LNCaP clone FGC (cell line): Measurements from ENCODE around the gene SPPL3.
A peak's percentile ranks its signal among the peaks of the same experiment; 100 is the strongest.
"Not testable (repeated sequence)": the region's sequence is repeated elsewhere in the genome, so short reads cannot be mapped to it uniquely, and the experiment has no call there.

ENCODE experiments used
- DNase-seq: peaks from one replicate; pipeline ENCODE4 v3.0.0-alpha.2; 2011; ENCODE audit warnings: low read depth
- H3K4me3 ChIP-seq: 2 replicates; pipeline ENCODE4 v1.5.1; 2011; ENCODE audit warnings: mild to moderate bottlenecking, low read depth, low read length, control low read depth
- TF ChIP-seq, protein P1 (sequence below): IDR thresholded peaks from 2 replicates; pipeline ENCODE4 v1.5.1; 2012; ENCODE audit warnings: mild to moderate bottlenecking; ENCODE audit not compliant: control insufficient read depth, insufficient read depth; ENCODE audit errors: extremely low read depth

The SPPL3 gene

DNA sequence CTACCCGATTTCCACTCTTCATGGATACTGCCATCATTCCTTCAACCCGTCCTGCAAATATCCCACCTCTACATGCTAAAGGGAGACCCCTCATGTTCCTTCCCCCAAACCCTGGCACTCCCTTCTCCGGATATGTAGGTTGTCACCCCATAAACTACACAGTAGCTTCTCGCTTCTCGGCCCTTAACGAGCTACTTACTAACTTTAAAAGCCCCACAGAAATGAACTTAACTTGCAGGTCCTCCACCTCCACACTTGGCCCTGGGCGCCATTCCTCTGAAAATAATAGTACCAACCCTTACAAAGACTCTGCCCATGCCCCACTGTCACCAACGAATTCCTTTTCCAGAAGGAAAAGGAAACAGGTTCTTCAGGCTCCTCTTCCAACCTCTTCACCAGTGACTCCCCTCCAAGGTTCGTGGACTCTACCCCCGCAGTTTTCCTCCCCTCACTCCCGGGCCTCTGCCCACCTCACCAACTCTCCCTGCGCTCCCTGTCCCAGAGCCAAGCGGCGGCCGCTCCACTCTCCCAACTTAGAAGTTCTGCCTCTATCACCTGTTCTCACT lies 1.2 kb downstream of the SPPL3 start:
- TF ChIP-seq, protein P1, sequence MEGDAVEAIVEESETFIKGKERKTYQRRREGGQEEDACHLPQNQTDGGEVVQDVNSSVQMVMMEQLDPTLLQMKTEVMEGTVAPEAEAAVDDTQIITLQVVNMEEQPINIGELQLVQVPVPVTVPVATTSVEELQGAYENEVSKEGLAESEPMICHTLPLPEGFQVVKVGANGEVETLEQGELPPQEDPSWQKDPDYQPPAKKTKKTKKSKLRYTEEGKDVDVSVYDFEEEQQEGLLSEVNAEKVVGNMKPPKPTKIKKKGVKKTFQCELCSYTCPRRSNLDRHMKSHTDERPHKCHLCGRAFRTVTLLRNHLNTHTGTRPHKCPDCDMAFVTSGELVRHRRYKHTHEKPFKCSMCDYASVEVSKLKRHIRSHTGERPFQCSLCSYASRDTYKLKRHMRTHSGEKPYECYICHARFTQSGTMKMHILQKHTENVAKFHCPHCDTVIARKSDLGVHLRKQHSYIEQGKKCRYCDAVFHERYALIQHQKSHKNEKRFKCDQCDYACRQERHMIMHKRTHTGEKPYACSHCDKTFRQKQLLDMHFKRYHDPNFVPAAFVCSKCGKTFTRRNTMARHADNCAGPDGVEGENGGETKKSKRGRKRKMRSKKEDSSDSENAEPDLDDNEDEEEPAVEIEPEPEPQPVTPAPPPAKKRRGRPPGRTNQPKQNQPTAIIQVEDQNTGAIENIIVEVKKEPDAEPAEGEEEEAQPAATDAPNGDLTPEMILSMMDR, result no peak
- DNase-seq, result no peak
- peak overlapping the region; percentile 83 for H3K4me3 ChIP-seq

DNA sequence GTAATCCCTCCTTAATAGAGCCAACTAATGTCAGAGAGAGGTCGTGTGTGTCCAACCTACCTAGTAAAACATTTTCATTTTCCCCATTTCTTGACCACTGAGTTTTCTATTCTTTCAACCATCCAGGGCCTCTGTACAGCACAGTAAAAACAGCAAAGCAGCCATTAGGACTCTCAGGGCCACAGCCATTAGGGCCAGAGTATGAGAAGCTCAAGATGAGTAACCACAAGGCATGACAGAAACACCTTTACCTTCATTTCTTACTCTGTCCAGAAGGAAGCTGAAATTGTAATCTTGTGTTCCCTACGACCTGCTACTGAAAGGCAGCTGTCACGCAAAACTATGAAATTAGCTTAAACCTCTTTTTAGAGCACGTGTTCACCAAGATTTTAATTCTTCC lies 2.3 kb downstream of the SPPL3 start:
- H3K4me3 ChIP-seq, result no peak overlapping the region
- TF ChIP-seq, protein P1, result no peak

DNA sequence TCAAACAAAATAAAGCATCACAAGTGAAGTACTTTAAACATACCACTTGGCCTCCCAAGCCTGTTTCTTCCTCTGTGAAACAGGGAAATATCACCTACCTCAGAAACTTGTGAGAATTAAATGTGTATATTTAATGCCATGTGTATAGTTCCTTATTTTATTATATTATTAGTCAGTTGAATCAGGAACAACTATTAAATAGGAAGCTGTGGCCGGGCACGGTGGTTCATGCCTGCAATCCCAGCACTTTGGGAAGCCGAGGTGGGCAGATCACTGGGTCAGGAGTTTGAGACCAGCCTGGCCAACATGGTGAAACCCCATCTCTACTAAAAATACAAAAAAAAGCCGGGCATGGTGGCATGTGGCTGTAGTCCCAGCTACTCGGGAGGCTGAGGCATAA lies 3.1 kb downstream of the SPPL3 start:
- DNase-seq, H3K4me3 ChIP-seq: not testable (repeated sequence)

More for the DNA sequence above, 2.3 kb downstream of the SPPL3 start:
- DNase-seq, result no peak

DNA sequence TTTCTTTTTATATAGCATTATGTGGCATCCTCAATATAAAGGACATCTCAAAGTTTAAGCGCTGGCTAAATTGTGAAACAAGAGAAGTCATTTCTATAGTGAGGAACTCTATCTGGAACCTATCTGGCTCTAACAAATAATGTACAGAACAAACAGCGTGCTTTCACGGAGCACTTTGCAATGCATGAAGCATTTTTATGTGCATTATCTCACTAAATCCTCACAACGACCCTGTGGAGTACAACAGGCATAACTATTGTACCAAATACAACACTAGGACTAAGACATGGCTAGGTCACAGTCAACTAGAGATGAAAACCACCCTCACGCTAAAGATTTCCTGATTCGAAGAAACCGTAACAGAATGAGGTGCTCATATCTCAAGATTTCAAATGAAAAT lies 8.6 kb downstream of the SPPL3 start:
- DNase-seq, result no peak
- TF ChIP-seq, protein P1, result no peak
- no peak overlapping the region for H3K4me3 ChIP-seq

DNA sequence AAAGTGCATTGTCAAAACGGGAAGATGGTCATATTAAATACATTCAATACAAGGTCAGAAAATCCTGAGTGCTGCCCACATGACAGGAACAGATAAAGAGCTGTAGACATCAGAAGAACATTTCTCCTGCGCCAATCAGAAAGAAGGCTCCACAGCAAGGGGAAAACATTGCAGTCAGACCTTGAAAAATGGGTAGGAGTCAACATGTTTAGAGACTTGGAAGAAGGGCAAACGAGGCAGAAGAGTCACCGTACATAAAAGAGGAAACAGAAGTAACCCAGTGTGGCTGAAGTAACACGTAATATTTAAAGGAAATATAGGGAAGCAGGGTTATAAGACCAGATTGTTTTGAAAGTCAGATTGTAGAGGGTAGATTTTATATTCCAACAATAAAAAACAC lies 11.9 kb downstream of the SPPL3 start:
- no peak for DNase-seq
- H3K4me3 ChIP-seq, result no peak overlapping the region
- TF ChIP-seq, protein P1, result no peak

DNA sequence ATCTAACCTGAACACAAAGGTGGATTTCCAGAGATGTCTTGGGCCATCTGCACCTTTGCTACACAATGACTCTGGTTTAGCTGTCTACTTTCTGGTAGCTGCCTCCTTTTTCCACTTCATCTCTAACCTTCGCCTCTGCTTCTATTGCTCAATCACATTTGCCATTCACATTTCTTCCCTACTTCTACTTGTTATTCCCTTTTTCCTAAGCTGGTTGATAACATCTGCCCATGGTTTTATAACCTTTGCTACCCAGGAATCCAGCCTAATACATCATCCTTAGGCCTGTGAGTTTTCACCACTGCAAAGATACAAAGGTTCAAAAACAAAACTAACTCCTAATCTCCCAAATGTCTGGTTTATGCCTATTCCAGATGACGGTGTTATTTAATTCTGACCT lies 13.2 kb downstream of the SPPL3 start:
- no peak for DNase-seq
- H3K4me3 ChIP-seq, result no peak overlapping the region
- TF ChIP-seq, protein P1, result no peak

DNA sequence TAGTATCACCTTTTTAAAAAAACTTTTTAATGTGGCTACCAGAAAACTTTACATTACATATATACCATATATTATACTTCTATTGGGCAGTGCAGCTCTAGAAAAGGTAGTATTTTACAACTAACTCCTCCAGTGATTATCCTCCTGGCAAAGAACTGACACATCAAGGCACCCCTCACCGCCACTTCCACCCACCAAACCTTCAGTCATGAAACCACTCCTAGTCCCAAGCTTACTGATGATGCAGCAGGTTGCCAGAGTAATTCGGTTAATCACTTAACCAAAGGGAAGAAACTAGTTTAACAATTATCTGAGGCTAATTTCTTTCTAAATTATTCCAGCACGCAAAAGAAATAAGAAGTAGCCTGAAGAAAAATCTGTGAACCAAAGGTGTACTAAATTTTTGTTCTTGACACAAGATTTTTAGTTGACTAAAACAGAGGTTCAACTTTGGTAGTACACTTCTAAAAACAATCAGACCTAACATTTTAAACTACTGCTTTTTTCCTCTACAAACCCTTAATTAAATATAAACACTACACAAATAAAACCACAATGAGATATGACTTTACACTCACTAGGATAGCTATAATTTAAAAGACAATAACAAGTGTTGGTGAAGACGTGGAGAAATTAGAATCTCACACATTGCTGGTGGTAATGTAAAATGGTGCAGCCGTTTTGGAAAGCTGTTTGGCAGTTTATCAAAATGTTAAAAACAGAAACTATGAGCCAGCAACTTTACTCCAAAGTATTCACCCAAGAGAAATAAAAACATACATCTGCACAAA lies 16.7 kb downstream of the SPPL3 start:
- TF ChIP-seq, protein P1, result no peak

More for the DNA sequence above, 16.7 kb downstream of the SPPL3 start:
- no peak for DNase-seq
- H3K4me3 ChIP-seq, result no peak overlapping the region
